ENCODE data around the gene GPC6.

GPC6 gene

GRCh38 chr13:93372856-93373255 is 146.2 kb downstream of the GPC6 start:
- no peak for DNase-seq (ENCODE audit: low spot score)

- no peak for DNase-seq (ENCODE audit: low spot score)
These were observed 148.9 kb downstream of the GPC6 start for GRCh38 chr13:93375491-93375890.

- no peak for DNase-seq (ENCODE audit: low spot score)
These were observed 150.6 kb downstream of the GPC6 start for GRCh38 chr13:93377196-93377595.

GRCh38 chr13:93378184-93378583 is 151.6 kb downstream of the GPC6 start:
- no peak for DNase-seq (ENCODE audit: low spot score)

GRCh38 chr13:93386116-93386515 is 159.5 kb downstream of the GPC6 start:
- DNase-seq (ENCODE audit: low spot score) = no peak

- no peak for DNase-seq (ENCODE audit: low spot score)
These were observed 162.1 kb downstream of the GPC6 start for GRCh38 chr13:93388701-93389100.

GRCh38 chr13:93397619-93398018 is 171.0 kb downstream of the GPC6 start:
- DNase-seq (ENCODE audit: low spot score) = no peak

GRCh38 chr13:93398167-93399035 is 171.8 kb downstream of the GPC6 start:
- no peak for DNase-seq (ENCODE audit: low spot score)

GRCh38 chr13:93399212-93399611 is 172.6 kb downstream of the GPC6 start:
- DNase-seq (ENCODE audit: low spot score) = no peak

GRCh38 chr13:93406136-93406535 is 179.5 kb downstream of the GPC6 start:
- DNase-seq (ENCODE audit: low spot score) = no peak

GRCh38 chr13:93407551-93407950 is 180.9 kb downstream of the GPC6 start:
- no peak for DNase-seq (ENCODE audit: low spot score)

GRCh38 chr13:93409001-93409400 is 182.4 kb downstream of the GPC6 start:
- DNase-seq (ENCODE audit: low spot score) = no peak

- no peak for DNase-seq (ENCODE audit: low spot score)
These were observed 183.2 kb downstream of the GPC6 start for GRCh38 chr13:93409816-93410215.

- DNase-seq (ENCODE audit: low spot score) = no peak
These were observed 184.6 kb downstream of the GPC6 start for GRCh38 chr13:93411186-93411680.

- no peak for DNase-seq (ENCODE audit: low spot score)
These were observed 186.1 kb downstream of the GPC6 start for GRCh38 chr13:93412676-93413075.

- no peak for DNase-seq (ENCODE audit: low spot score)
These were observed 187.5 kb downstream of the GPC6 start for GRCh38 chr13:93413972-93414717.

- no peak for DNase-seq (ENCODE audit: low spot score)
These were observed 190.2 kb downstream of the GPC6 start for GRCh38 chr13:93416736-93417355.

GRCh38 chr13:93418398-93418797 is 191.8 kb downstream of the GPC6 start:
- DNase-seq (ENCODE audit: low spot score) = no peak

- DNase-seq (ENCODE audit: low spot score) = no peak
These were observed 193.6 kb downstream of the GPC6 start for GRCh38 chr13:93420206-93420605.

- DNase-seq (ENCODE audit: low spot score) = no peak
These were observed 194.3 kb downstream of the GPC6 start for GRCh38 chr13:93420887-93421286.

GRCh38 chr13:93422980-93423543 is 196.5 kb downstream of the GPC6 start:
- no peak for DNase-seq (ENCODE audit: low spot score)

GRCh38 chr13:93425411-93425810 is 198.8 kb downstream of the GPC6 start:
- no peak for DNase-seq (ENCODE audit: low spot score)
